Hypothalamus (tissue), 51 donors: Measurements from ENCODE around the gene CEP85L.

Experiments
- DNase-seq, 51 donors: peaks; one replicate each; lab custom pipeline; 2025; lab: John Stamatoyannopoulos, UW

CEP85L gene

GRCh38 chr6:118507636-118508035, 143.8 kb downstream of the CEP85L start:
- DNase-seq = no peak

- no peak for DNase-seq
Observed at GRCh38 chr6:118506071-118506638, 145.2 kb downstream of the CEP85L start.

GRCh38 chr6:118505656-118506055, 145.7 kb downstream of the CEP85L start:
- no peak for DNase-seq

- DNase-seq = no peak
Observed at GRCh38 chr6:118504611-118505010, 146.8 kb downstream of the CEP85L start.

DNA sequence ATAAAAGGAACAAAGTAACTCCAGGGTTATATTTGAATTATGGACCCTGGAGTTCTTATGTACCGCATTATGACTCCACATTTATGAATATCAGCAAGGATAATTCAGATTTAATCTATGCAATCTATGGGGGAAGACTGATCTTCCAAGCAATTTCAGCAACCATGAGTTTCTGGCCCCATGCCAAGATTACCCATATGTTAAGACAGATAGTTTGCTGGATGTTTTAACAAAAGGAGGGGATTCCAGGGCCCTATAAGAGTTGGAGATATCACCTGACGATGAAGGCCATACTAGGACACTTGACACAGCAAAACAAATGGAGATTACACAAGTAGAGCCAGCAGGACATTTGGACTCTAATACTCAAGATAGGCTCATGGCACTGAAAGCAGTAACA, 149.2 kb downstream of the CEP85L start:
- no peak for DNase-seq

DNA sequence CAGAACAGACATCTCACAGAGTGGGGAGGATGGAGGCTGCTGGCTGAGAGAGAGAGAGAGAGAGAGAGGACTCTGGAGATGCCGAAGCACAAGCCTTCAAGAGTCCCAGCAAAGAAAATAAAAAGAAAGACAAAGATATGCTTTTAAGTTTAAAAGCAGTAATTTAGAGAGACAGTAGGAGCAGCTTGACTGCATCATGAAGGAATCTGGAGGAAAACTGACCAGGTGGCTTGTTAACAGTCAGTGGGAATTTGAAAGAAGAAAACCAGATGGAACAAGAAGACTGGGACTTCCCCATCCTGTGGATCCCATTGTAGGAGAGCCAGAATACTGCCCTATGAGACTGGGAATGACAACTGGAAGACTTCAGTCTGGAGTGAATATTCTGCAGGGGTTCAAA, 149.6 kb downstream of the CEP85L start:
- no peak for DNase-seq

GRCh38 chr6:118501099-118501498, 150.3 kb downstream of the CEP85L start:
- DNase-seq = no peak

GRCh38 chr6:118500130-118501015, 151.0 kb downstream of the CEP85L start:
- no peak for DNase-seq

GRCh38 chr6:118495485-118496280, 155.7 kb downstream of the CEP85L start:
- DNase-seq = no peak

DNA sequence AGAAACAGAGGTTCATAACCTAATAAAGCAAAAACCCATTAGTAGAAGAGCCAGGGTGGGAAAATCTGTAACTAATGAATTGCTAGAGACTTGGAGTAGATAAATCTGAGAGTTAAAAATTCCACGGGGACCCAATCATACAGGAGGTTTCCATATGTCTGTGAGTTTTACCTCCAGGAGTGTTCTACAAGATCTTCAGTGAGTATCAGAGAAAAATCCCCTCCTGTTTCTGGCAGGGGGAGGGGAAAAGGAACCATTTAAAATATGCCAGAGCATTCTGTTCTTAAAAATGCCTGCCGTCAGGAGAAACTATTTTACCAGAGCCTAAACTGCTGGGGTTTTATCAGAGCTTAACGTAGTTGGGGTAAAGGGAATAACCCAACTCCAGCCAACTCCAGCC, 157.3 kb downstream of the CEP85L start:
- no peak for DNase-seq

GRCh38 chr6:118489990-118490389, 161.4 kb downstream of the CEP85L start:
- DNase-seq = no peak

DNA sequence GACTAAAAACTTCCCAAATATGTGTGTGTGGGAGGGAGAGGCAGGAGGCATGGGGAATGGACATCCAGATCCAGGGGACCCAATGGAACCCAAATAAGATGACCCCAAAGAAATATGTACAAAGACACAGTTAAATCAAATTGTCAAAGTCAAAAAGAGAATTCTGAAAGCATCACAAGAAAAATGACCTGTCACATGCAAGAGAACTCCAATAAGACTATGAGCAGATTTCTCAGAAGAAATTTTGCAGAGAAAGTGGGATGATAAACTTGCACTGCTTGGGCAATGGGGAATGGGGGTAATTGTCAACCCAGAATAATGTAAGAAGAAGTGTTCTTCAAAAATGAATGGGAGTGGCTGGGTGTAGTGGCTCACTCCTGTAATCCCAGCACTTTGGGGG, 162.8 kb downstream of the CEP85L start:
- DNase-seq = no peak

GRCh38 chr6:118485601-118486550, 165.5 kb downstream of the CEP85L start:
- peak in 13 of 51 donors; percentile 1 to 77 (median 4) for DNase-seq

DNA sequence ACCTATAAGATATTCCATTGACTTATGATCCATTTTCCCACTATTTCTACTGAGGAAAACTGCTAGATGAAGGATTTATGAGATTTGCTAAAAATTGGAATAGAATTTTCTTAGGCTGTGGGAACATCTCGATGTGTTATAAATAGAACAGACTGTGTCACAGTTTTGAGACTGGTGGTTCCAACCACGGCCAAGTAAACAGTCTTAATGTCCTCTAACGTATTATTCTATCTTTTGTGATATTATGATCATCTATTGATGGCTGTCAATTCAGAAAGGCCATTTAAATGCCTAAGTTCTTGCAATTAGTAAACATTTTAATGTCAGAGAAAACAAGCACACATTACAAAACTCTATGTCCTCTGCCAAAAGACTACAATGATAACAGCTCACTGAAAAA, 174.8 kb downstream of the CEP85L start:
- DNase-seq = no peak

DNA sequence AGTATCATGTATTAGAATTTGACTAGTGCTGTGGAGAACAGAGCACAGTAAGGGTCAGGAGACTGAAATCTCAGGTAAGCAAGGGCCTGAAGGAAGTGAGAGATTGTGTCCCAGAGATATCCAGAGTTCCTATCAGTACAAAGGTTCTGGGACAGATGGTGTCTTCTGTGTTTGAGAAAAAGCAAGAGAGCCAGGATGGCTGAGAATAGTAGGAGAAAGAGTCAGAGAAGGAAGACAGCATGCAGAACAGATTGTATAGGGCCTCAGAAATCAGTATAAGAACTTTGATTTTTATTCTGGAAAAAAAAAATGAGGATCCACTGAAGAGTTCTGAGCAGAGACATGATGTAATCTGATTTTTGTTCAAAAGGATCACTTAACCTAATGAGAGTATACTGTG, 178.1 kb downstream of the CEP85L start:
- DNase-seq = no peak

DNA sequence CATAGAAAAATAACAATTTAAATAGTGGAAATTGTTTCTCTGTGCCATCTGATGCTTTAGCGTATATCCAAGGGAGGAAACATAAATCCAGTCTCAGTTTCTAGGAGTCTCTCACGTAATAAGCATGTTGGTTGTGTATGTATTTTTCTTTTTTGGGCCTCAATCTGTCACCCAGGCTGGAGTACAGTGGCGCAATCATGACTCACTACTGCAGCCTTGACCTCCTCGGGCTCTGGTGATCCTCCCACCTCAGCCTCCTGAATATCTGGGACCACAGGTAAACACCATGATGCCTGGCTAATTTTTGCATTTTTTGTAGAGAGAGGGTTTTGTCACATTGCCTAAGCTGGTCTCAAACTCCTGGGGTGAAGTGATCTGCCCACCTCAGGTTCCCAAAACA, 181.9 kb downstream of the CEP85L start:
- no peak for DNase-seq

DNA sequence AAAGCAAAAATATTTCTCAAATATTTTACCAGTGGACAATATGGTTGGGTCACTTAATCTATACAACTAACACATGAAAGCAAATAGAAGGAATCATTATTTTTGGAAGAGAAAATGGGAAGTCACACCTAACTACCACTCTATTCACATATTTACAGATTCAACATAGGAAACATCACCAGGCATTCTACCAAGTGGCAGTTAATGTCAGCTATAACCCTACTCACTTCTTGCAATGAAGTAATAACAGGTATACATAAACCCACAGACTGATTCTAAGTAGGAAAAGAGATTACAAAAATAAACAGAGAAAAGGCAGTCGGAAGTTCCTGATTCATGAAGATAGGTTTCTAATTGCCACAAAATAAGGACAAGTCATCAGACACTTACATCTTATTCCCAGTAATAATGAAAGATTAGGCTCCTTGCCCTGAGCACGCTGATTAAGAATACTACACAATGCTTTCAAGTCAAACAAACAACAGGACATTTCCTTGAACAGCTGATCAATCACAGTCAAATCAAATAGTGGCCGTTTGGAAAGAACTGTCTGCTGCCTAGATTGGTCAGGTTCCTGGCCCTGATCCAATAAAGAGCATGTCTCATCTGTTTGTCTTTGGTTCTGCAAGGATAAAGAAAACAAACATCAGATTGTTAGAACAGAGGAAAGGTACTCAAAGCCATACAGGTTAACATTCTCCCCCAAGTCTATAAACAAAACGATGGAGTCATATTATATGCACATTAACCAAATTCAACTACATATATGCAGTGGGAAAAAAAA, 182.5 kb downstream of the CEP85L start:
- DNase-seq = no peak

DNA sequence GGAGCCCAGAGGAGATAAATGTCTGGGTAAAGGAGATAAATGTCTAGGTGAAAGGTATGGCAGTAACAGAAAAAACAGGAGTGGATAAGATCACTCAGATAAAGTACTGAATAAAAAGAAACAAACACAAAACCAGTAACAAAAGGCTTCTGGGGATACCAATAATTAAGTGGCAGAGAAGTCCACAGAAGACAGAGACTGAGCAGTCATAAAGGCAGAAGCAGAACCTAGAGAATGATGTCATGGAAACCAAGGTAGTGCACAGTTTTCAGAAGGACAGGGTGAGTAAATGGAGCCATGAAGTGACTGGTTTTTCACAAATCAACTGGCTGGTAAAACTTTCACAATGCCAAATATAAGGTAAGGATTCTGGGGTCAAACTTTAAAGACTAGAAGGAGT, 184.2 kb downstream of the CEP85L start:
- DNase-seq = no peak

GRCh38 chr6:118464620-118465019, 186.8 kb downstream of the CEP85L start:
- no peak for DNase-seq
